Measurements from ENCODE around the gene IL10RB. TPM values are rescaled to one million over a fixed set of nuclear protein-coding genes. Genes with fewer than 3 reads are reported as not detected.

IL10RB gene
- total RNA-seq, 1 donor from 2014 or later: 31.7 TPM

GRCh38 chr21:33324291-33325221 lies 58.4 kb downstream of the IL10RB start, which contains the start of gene IFNAR1:
IFNAR1 (plus strand) TSS chr21:33324970; CDS start chr21:33325056, 86 bp downstream.
- peak within 1 kb of the TSS; percentile 82 to 87 for H3K4me3 ChIP-seq
- no peaks in the 10 kb centered on the region for H3K9me3 ChIP-seq
- H3K27ac ChIP-seq: peak within 1 kb of the TSS; percentile 95
- peaks cover 27% of the 10 kb centered on the region for H3K4me1 ChIP-seq
- TF ChIP-seq POLR2AphosphoS5 (IDR thresholded peaks at IDR 0.05; ENCODE audit: insufficient read depth in 1 of 2, low read depth in 1 of 2): peak; percentile 87 to 96
- TF ChIP-seq CTCF (IDR thresholded peaks at IDR 0.05): no peak
- TF ChIP-seq POLR2A (IDR thresholded peaks at IDR 0.05): peak; percentile 32 to 87
- H3K27me3 ChIP-seq: no peaks in the 10 kb centered on the region
- no peaks in the 10 kb centered on the region for H3K36me3 ChIP-seq
- peak; percentile 98 to 99 for DNase-seq (ENCODE audit: extremely low spot score in 2 of 2)
- intact Hi-C loops (cut with DNase I): no loop called here

GRCh38 chr21:33325222-33326067 lies 59.3 kb downstream of the IL10RB start:
- no peaks in the 10 kb centered on the region for H3K27me3 ChIP-seq
- TF ChIP-seq POLR2AphosphoS5 (IDR thresholded peaks at IDR 0.05; ENCODE audit: insufficient read depth in 1 of 2, low read depth in 1 of 2): no peak
- no peak for TF ChIP-seq POLR2A (IDR thresholded peaks at IDR 0.05)
- no peak for TF ChIP-seq CTCF (IDR thresholded peaks at IDR 0.05)
- peak overlapping the region; percentile 82 to 87 for H3K4me3 ChIP-seq
- H3K9me3 ChIP-seq: no peaks in the 10 kb centered on the region
- no peaks in the 10 kb centered on the region for H3K36me3 ChIP-seq
- intact Hi-C loops (cut with DNase I): no loop called here
- H3K4me1 ChIP-seq: peaks cover 32% of the 10 kb centered on the region
- no peak for DNase-seq (ENCODE audit: extremely low spot score in 2 of 2)
- peak overlapping the region; percentile 95 for H3K27ac ChIP-seq

- H3K4me3 ChIP-seq: no peak overlapping the region
- DNase-seq (ENCODE audit: extremely low spot score in 2 of 2): no peak
- no peaks in the 10 kb centered on the region for H3K36me3 ChIP-seq
- TF ChIP-seq POLR2AphosphoS5 (IDR thresholded peaks at IDR 0.05; ENCODE audit: insufficient read depth in 1 of 2, low read depth in 1 of 2): no peak
- TF ChIP-seq CTCF (IDR thresholded peaks at IDR 0.05): no peak
- no peak for TF ChIP-seq POLR2A (IDR thresholded peaks at IDR 0.05)
- H3K27ac ChIP-seq: no peak overlapping the region
- H3K27me3 ChIP-seq: no peaks in the 10 kb centered on the region
- intact Hi-C loops (cut with DNase I): no loop called here
- H3K4me1 ChIP-seq: peaks cover 32% of the 10 kb centered on the region
- no peaks in the 10 kb centered on the region for H3K9me3 ChIP-seq
Measured at GRCh38 chr21:33327326-33327725, 61.2 kb downstream of the IL10RB start.

- Histone ChIP-seq H3K36me3 (no peaks in the 10 kb centered on the region), H3K4me3 (no peak overlapping the region), H3K27me3 (no peaks in the 10 kb centered on the region), H3K9me3 (no peaks in the 10 kb centered on the region), H3K4me1 (peaks cover 32% of the 10 kb centered on the region), H3K27ac (no peak overlapping the region)
- DNase-seq (ENCODE audit: extremely low spot score in 2 of 2): no peak
- TF ChIP-seq CTCF (IDR thresholded peaks at IDR 0.05) (no peak), POLR2AphosphoS5 (IDR thresholded peaks at IDR 0.05; ENCODE audit: insufficient read depth in 1 of 2, low read depth in 1 of 2) (no peak), POLR2A (IDR thresholded peaks at IDR 0.05) (no peak)
- intact Hi-C loops (cut with DNase I): no loop called here
Measured at GRCh38 chr21:33327792-33328433, 61.7 kb downstream of the IL10RB start.

All from vagina (tissue), 2 donors.